Hematopoietic multipotent progenitor cell treated with erythropoietin and hydrocortisone succinate and interleukin-3 and kit ligand, for 15 days (in vitro differentiated cells): ENCODE results near the gene PARN.
"Not testable (repeated sequence)": the region's sequence is repeated elsewhere in the genome, so short reads cannot be mapped to it uniquely, and the experiment has no call there.

Experiments used
- DNase-seq: peaks from one replicate; pipeline ENCODE4 v3.0.0-alpha.2; 2015; ENCODE audit warnings: low spot score

The PARN gene

DNA sequence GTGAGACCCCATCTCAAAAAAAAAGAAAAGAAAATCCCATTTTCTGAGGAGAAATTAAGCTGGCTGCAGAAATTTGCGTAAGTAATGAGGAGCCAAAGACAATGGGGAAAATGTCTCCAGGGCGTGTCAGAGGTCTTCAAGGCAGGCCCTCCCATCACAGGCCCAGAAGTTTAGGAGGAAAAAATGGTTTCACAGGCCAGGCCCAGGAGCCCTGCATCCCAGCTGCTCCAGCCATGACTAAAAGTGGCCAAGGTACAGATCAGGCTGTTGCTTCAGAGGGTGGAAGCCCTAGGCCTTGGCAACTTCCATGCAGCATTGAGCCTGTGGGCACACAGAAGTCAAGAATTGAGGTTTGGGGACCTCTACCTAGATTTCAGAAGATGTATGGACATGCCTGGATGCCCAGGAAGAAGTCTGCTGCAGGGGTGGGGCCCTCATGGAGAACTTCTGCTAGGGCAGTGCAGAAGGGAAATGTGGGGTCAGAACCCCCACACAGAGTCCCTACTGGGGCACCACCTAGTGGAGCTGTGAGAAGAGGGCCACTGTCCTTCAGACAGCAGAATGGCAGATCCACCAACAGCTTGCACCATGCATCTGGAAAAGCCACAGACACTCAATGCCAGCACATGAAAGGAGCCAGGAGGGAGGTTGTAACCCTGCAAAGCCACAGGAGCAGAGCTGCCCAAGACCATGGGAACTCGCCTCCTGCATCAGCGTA lies 55.2 kb downstream of the PARN start:
- DNase-seq: not testable (repeated sequence)

GRCh38 chr16:14572535-14572934 lies 57.5 kb downstream of the PARN start:
- DNase-seq: no peak

GRCh38 chr16:14569213-14569612 lies 60.8 kb downstream of the PARN start:
- DNase-seq: no peak

DNA sequence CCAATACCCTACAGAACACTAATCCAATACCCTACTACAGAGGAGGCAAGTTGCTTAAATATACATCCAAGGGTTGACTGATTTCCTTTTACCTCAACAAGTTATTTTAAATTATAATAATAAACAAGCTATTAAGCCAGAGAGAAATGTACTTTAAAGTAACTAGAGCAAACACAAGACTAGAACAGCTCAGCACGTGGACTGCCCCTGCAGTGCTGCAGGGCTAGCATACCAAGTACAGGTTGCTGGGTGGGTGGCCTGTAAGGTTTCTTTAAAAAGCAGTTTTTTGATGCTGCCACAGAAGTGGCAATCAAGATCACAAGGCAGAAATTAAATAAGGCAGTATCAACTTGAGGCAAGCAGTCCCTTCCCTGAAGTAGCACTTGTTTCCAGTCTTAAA lies 63.5 kb downstream of the PARN start:
- no peak for DNase-seq

- DNase-seq: no peak
Observed at GRCh38 chr16:14565688-14566025, 64.4 kb downstream of the PARN start.

DNA sequence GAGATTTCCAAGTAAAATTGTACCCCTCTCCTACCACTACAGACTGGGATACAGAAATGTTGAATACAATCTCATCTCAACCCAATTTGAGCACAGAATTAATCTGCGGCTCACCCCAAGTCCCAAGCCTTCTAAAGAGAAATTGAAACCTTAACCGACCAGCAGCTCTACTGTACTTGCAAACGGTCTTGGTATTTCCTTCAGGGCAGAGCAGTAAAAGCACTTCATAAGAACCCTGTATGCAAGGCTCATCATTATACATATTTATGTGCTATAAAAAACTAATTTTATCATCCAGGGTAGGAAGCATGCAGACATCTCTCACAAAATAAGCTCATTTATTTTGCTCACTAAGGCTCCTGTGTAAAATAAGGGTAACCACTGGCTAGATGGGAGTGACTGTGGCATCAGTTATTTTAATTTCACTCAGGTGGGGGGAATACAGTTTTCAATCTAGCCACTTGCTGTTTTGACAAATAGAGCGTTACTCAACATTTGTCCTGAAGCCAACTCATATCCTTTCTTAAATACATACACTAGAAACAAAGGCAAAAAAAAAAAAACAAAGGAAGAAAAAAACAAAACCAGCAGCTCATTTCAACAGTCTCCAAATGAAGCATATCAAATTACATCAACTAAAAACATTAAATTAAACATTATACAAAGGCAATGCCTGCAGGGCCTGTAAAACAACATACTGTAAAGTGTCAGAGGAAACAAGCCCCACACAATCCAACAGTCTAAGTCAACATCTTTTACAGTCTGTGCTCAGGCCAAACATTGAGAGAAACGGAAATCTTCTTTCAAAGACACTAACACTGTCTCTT lies 65.0 kb downstream of the PARN start:
- DNase-seq: no peak

- no peak for DNase-seq
Observed at GRCh38 chr16:14564323-14564722, 65.7 kb downstream of the PARN start.

DNA sequence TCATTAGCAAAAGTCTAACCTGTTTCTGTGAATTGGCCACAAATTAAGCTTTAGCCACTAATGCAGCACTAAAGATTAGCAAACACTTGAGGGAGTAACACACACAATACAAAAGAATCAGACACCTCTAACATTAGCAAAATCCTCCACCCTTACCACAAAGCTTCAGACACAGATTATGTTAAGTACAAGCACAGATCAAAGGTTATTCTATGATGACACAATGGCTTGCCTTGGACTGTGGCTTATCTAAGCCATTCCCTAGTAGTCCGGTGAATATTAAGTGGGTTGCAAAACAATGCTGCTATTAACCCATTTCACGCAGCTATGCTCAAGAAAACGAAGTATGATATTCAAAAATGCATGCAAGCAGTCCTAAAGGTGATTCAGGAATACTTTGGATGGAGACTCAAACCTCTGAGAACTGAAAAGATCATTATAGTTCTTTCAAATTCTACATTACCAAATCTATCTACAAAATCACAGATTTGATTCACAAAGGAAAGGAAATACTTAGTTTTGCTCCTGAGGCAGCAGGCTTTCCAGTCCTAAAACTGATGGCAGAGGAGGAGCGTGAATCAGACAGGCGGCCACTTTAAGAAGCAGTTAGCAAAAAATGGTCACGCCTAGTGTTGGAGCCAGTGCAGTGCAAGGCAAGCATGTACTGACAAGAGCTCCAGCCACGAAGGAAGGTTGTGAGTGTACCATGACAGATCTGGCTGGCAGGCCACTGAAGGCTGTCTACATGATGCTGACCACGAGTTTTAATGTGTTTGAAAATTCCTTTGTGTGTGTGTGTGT lies 67.2 kb downstream of the PARN start:
- no peak for DNase-seq

DNA sequence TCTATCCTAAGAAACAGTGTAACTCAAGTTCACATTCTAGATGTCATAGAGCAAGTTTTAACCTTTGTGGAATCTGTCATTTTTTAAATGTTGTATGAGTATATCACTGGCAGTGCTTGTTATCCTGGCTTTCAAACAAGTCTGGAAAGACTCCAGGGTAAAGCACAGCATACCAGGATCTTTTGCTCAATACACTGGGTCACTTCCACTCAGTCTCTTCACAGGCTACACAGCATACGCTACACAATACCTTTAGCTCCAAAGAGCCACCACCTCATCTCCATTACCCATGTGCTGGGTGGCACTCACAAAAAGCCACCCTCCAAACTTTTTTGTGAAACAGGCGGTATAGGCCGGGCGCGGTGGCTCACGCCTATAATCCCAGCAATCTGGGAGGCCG lies 69.5 kb downstream of the PARN start:
- no peak for DNase-seq

DNA sequence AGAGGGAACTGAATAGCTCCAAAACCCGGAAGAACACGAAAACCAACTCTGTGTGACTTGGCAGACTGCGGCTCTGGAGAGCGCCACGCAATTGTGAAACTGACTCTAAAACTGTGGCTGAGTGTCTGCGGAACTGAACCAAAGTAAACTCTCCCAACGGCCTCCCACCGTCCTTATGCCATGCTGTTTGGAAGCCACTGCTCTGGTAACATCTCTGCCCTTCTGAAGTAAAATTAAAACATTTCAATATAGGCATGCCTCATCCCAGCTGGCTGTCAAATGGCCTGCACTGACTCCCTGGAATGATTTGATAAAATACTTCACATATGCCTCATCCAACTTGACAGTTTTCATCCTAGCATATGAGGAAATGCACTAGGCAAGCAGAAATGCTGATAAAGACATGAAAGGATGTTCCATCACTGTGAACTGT lies 70.2 kb downstream of the PARN start:
- no peak for DNase-seq

- no peak for DNase-seq
Observed at GRCh38 chr16:14553447-14553846, 76.6 kb downstream of the PARN start.

- DNase-seq: no peak
Observed at GRCh38 chr16:14549789-14550153, 80.3 kb downstream of the PARN start.

DNA sequence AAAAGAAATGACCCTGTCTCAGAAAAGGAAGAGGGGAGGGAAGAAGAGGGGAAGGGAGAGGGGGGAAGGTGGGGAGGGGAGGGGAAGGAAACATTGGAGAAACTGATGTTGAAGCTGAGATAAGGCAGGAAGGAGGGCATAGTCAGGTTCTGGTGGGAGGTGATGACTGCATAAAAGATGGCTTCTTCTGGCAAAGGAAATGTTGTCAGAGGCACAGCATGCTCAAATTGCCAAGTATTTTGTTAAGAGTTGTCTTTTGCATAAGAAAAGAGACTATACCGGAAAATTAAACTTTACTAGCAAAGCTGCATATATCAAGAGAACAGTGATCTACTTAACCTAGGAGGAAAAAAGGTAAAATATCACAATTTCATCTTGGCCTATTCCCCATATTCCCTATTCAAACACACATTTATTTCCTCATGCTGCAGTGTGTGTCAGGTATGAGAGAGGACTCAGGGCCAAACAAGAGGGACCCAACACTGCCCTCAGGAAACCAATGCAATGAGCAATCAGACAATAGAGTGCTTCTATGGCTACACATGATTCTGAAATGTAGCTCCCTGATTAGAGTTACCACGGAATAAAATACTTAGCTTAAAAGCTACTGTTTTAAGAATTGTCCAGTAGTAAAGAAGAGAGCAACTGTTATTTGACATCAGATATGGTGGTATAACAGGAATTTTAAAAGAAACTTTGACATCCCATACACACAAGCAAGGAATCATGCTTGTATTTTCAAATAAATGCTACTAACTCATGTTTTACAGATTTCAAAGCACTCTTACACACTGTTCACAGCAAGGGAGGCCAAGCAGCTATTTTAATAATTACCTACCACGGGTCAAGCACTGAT lies 80.9 kb downstream of the PARN start:
- DNase-seq: no peak

GRCh38 chr16:14545346-14545884 lies 84.6 kb downstream of the PARN start:
- no peak for DNase-seq

DNA sequence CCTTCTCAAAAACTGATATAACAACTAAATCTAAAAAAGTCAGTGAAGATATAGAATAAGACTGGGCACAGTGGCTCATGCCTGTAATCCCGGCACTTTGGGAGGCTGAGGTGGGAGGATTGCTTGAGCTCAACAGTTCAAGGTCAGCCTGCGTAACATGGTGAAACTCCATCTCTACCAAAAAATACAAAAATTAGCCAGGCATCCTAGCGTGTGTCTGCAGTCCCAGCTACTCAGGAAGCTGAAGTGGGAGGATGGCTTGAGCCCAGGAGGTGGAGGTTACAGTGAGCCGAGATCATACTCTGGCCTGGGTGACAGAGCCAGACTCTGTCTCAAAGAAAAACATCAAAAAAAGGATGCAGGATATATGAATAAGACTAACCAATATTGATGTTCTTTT lies 85.2 kb downstream of the PARN start:
- not testable (repeated sequence) for DNase-seq

- DNase-seq: no peak
Observed at GRCh38 chr16:14539631-14540030, 90.4 kb downstream of the PARN start.

GRCh38 chr16:14539156-14539555 lies 90.9 kb downstream of the PARN start:
- DNase-seq: no peak

DNA sequence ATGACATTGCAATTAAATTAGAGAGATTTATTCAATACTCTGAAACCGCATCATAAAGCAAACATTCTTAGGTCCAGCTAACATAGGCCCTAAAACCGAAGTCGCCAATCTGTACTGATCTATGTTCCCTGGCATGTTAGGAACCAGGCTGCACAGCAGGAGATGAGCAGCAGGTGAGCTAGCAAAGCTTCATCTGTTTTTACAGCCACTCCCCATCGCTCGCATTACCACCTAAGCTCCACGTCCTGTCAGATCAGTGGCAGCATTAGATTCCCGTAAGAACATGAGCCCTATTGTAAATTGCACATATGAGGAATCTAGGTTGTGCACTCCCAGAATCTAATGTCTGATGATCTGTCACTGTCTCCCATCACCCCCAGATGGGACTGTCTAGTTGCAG lies 91.5 kb downstream of the PARN start:
- no peak for DNase-seq

DNA sequence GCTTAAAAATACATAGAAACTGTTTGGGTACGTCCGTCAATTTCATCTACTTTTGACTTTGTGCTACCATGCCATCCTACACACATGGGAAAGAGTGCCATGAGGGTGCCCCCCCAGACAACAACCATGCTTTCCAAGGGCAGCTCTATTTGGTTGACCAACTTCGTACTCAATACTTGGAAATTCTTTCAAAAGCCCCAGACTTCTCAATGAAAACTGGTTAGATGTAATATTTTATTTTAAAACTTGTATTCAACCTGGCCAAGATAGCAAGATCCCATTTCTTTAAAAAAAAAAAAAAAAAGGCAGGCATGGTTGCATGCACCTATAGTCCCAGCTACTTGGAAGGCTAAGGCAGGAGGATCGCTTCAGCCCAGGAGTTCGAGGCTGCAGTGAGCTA lies 98.4 kb downstream of the PARN start:
- DNase-seq: no peak

GRCh38 chr16:14531101-14531500 lies 99.0 kb downstream of the PARN start:
- no peak for DNase-seq

- no peak for DNase-seq
Observed at GRCh38 chr16:14530046-14530445, 100.0 kb downstream of the PARN start.
